Natural killer cell (primary cell): Measurements from ENCODE around the gene TCL1A. TPM values are rescaled to one million over a fixed set of nuclear protein-coding genes. Genes with fewer than 3 reads are reported as not detected.
"Not testable (repeated sequence)": the region's sequence is repeated elsewhere in the genome, so short reads cannot be mapped to it uniquely, and the experiment has no call there.

Experiments
- ATAC-seq, 3 donors: fragments of 150-1000 bp in 2 of 3; fragments of 200-7000 bp in 1 of 3; cut with Tn5 transposase; 1 replicate in 1 of 3; 2 replicates in 2 of 3; pipeline ENCODE4 v1.10.0; 2021; ENCODE audit warnings: mild to moderate bottlenecking in 2 of 3, moderate library complexity in 2 of 3
- DNase-seq, 2 donors: peaks; one replicate each; pipeline versions ENCODE4 v3.0.0 to v3.0.0-alpha.2; 2013 to 2021; ENCODE audit warnings: mixed read lengths in 1 of 2
- H3K27ac ChIP-seq: one replicate; pipeline ENCODE4 v1.5.1; 2013; ENCODE audit warnings: mild to moderate bottlenecking, low read length
- H3K27me3 ChIP-seq: one replicate; pipeline ENCODE4 v1.6.1; 2013; ENCODE audit warnings: low read length; ENCODE audit not compliant: control insufficient read depth, insufficient read depth
- H3K36me3 ChIP-seq: one replicate; pipeline ENCODE4 v1.6.1; 2013; ENCODE audit warnings: low read length; ENCODE audit not compliant: control insufficient read depth, insufficient read depth
- H3K4me1 ChIP-seq: one replicate; pipeline ENCODE4 v1.6.1; 2013; ENCODE audit warnings: low read length; ENCODE audit not compliant: control insufficient read depth, insufficient read depth
- H3K4me3 ChIP-seq: one replicate; pipeline ENCODE4 v1.5.1; 2013; ENCODE audit warnings: low read length
- H3K9me3 ChIP-seq: one replicate; pipeline ENCODE4 v1.6.1; 2013; ENCODE audit warnings: low read length; ENCODE audit not compliant: control insufficient read depth, insufficient read depth
- H3K27ac Mint-ChIP-seq, 2 donors: one replicate each; pipeline ENCODE4 v1.8.0; 2022; ENCODE audit warnings: mild to moderate bottlenecking in 2 of 2, mixed read lengths in 2 of 2, moderate library complexity in 1 of 2
- H3K27me3 Mint-ChIP-seq, 2 donors: one replicate each; pipeline ENCODE4 v1.8.0; 2022; ENCODE audit warnings: low read depth in 2 of 2, mixed read lengths in 2 of 2
- H3K36me3 Mint-ChIP-seq: one replicate; pipeline ENCODE4 v1.8.0; 2022; ENCODE audit warnings: mixed read lengths
- H3K4me1 Mint-ChIP-seq, 2 donors: one replicate each; pipeline ENCODE4 v1.8.0; 2022; ENCODE audit warnings: mixed read lengths in 2 of 2
- H3K4me3 Mint-ChIP-seq: one replicate; pipeline ENCODE4 v1.8.0; 2022; ENCODE audit warnings: mild to moderate bottlenecking, moderate library complexity, mixed read lengths
- H3K9me3 Mint-ChIP-seq, 2 donors: one replicate each; pipeline ENCODE4 v1.8.0; 2022; ENCODE audit warnings: mixed read lengths in 2 of 2
- WGBS: methylation state at CpG from one replicate; pipeline ENCODE4 v1.1.7; 2013; ENCODE audit warnings: missing lambda C conversion rate; ENCODE audit not compliant: insufficient coverage; 5-methylcytosine and 5-hydroxymethylcytosine counted together
- intact Hi-C: fragments of 100-400 bp; cut with micrococcal nuclease; formaldehyde crosslinking; loops from one replicate; pipeline ENCODE4 v1.14.2; 2022
- total RNA-seq, 4 donors: library from RNA; stranded (reverse); fragments of 120-200 nt in 1 of 4; gene quantifications; one replicate each; pipeline versions ENCODE4 v1.2.3 to v1.2.4, GENCODE V29; 2013 to 2022
- TF ChIP-seq, protein P1 (sequence below): fragments of 200-600 bp; IDR thresholded peaks from one replicate; pipeline ENCODE4 v1.8.0; 2022; ENCODE audit warnings: antibody characterized with exemption

TCL1A gene
- total RNA-seq, 3 donors from 2014 or later (not counting 1 experiment from before 2014, with no cell fraction given): 1.6 to 1.7 TPM; not detected in 1

GRCh38 chr14:95666450-95666849 lies 47.5 kb downstream of the TCL1A start:
- no peak overlapping the region for H3K4me3 ChIP-seq
- Mint-ChIP-seq H3K27ac (no peak overlapping the region), H3K4me3 (no peak overlapping the region), H3K36me3 (no peaks in the 10 kb centered on the region), H3K9me3 (no peaks in the 10 kb centered on the region), H3K27me3 (peaks cover 15% of the 10 kb centered on the region in 2 donors), H3K4me1 (peaks cover 0 to 5% of the 10 kb centered on the region in 2 donors)
- no peaks in the 10 kb centered on the region for H3K4me1 ChIP-seq
- WGBS: 76% methylated on average over 5 of the region's 5 CpGs
- ATAC-seq (no peak), DNase-seq (no peak)
- H3K27me3 ChIP-seq: no peaks in the 10 kb centered on the region
- no peaks in the 10 kb centered on the region for H3K36me3 ChIP-seq
- H3K27ac ChIP-seq: no peak overlapping the region
- H3K9me3 ChIP-seq: no peaks in the 10 kb centered on the region
- TF ChIP-seq, protein P1, sequence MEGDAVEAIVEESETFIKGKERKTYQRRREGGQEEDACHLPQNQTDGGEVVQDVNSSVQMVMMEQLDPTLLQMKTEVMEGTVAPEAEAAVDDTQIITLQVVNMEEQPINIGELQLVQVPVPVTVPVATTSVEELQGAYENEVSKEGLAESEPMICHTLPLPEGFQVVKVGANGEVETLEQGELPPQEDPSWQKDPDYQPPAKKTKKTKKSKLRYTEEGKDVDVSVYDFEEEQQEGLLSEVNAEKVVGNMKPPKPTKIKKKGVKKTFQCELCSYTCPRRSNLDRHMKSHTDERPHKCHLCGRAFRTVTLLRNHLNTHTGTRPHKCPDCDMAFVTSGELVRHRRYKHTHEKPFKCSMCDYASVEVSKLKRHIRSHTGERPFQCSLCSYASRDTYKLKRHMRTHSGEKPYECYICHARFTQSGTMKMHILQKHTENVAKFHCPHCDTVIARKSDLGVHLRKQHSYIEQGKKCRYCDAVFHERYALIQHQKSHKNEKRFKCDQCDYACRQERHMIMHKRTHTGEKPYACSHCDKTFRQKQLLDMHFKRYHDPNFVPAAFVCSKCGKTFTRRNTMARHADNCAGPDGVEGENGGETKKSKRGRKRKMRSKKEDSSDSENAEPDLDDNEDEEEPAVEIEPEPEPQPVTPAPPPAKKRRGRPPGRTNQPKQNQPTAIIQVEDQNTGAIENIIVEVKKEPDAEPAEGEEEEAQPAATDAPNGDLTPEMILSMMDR: no peak
- intact Hi-C loops: no loop called here

- H3K4me3 ChIP-seq, H3K4me3 Mint-ChIP-seq, intact Hi-C loops: not testable (repeated sequence)
Observed at GRCh38 chr14:95665530-95665929, 48.4 kb downstream of the TCL1A start.

GRCh38 chr14:95664546-95664945 lies 49.4 kb downstream of the TCL1A start:
- peak overlapping the region; percentile 2 for H3K27ac ChIP-seq
- Mint-ChIP-seq H3K4me1 (peaks cover 0 to 5% of the 10 kb centered on the region in 2 donors), H3K9me3 (no peaks in the 10 kb centered on the region), H3K27me3 (peaks cover 4 to 23% of the 10 kb centered on the region in 2 donors), H3K27ac (no peak overlapping the region), H3K36me3 (no peaks in the 10 kb centered on the region), H3K4me3 (no peak overlapping the region)
- H3K27me3 ChIP-seq: no peaks in the 10 kb centered on the region
- no peaks in the 10 kb centered on the region for H3K36me3 ChIP-seq
- DNase-seq (no peak), ATAC-seq (no peak)
- no peaks in the 10 kb centered on the region for H3K4me1 ChIP-seq
- H3K4me3 ChIP-seq: no peak overlapping the region
- TF ChIP-seq, protein P1: no peak
- H3K9me3 ChIP-seq: no peaks in the 10 kb centered on the region
- intact Hi-C loops: no loop called here
- WGBS: 67% methylated on average over 8 of the region's 8 CpGs

More at GRCh38 chr14:95665530-95665929, 48.4 kb downstream of the TCL1A start:
- not testable (repeated sequence) for H3K36me3 ChIP-seq, H3K9me3 Mint-ChIP-seq, H3K27ac Mint-ChIP-seq, H3K4me1 Mint-ChIP-seq, H3K27ac ChIP-seq, H3K9me3 ChIP-seq, H3K4me1 ChIP-seq, ATAC-seq, H3K36me3 Mint-ChIP-seq, DNase-seq, H3K27me3 ChIP-seq
- WGBS: 62% methylated on average over 7 of the region's 8 CpGs
- H3K27me3 Mint-ChIP-seq: peaks cover 10 to 15% of the 10 kb centered on the region in 2 donors

- H3K4me3 Mint-ChIP-seq: no peak overlapping the region
- H3K27ac Mint-ChIP-seq: no peak overlapping the region
- H3K9me3 Mint-ChIP-seq: no peaks in the 10 kb centered on the region
- Histone ChIP-seq H3K4me3 (no peak overlapping the region), H3K36me3 (no peaks in the 10 kb centered on the region), H3K27ac (no peak overlapping the region), H3K4me1 (no peaks in the 10 kb centered on the region), H3K9me3 (no peaks in the 10 kb centered on the region), H3K27me3 (no peaks in the 10 kb centered on the region)
- intact Hi-C loops: no loop called here
- H3K36me3 Mint-ChIP-seq: no peaks in the 10 kb centered on the region
- H3K4me1 Mint-ChIP-seq: peaks cover 0 to 5% of the 10 kb centered on the region in 2 donors
- no peak for ATAC-seq
- H3K27me3 Mint-ChIP-seq: peaks cover 4 to 23% of the 10 kb centered on the region in 2 donors
- TF ChIP-seq, protein P1: no peak
- WGBS: 88% methylated on average over 3 of the region's 3 CpGs
- DNase-seq: no peak
Observed at GRCh38 chr14:95664066-95664465, 49.9 kb downstream of the TCL1A start.
